Kidney (tissue), 14 donors: ENCODE measurements around the gene FAR2. TPM values are rescaled to one million over a fixed set of nuclear protein-coding genes. Genes with fewer than 3 reads are reported as not detected.

Experiments
- DNase-seq, 5 donors: peaks; one replicate each; pipeline ENCODE4 v3.0.0-alpha.2; 2013 to 2020
- FAIRE-seq: peaks from 2 replicates; lab custom pipeline; 2012; peaks lifted over from hg19 to GRCh38; lab: Jason Lieb, UNC
- H3K27ac ChIP-seq, 2 donors: one replicate each; pipeline ENCODE4 v1.7.0; 2013; ENCODE audit warnings: low read depth in 2 of 2, low read length in 2 of 2, inconsistent platforms in 1 of 2
- H3K27me3 ChIP-seq: one replicate; pipeline ENCODE4 v1.7.1; 2013; ENCODE audit warnings: low read length, inconsistent platforms; ENCODE audit not compliant: control insufficient read depth, insufficient read depth
- H3K36me3 ChIP-seq, 3 donors: one replicate each; pipeline versions ENCODE4 v1.7.0 to v1.7.1; 2013; ENCODE audit warnings: low read length in 3 of 3, control low read depth in 1 of 3, inconsistent platforms in 1 of 3; ENCODE audit not compliant: insufficient read depth in 3 of 3, control insufficient read depth in 2 of 3
- H3K4me1 ChIP-seq, 3 donors: one replicate each; pipeline versions ENCODE4 v1.7.0 to v1.7.1; 2013; ENCODE audit warnings: low read length in 3 of 3, inconsistent platforms in 1 of 3, low read depth in 1 of 3; ENCODE audit not compliant: control insufficient read depth in 2 of 3, insufficient read depth in 2 of 3
- H3K4me3 ChIP-seq, 3 donors: one replicate each; pipeline versions ENCODE4 v1.7.0 to v1.8.1; 2013; ENCODE audit warnings: low read length in 3 of 3, control low read depth in 1 of 3, inconsistent platforms in 1 of 3
- H3K9ac ChIP-seq, 3 donors: one replicate each; pipeline versions ENCODE4 v1.7.0 to v1.7.1; 2013; ENCODE audit warnings: low read length in 3 of 3, control low read depth in 1 of 3, inconsistent platforms in 1 of 3
- H3K9me3 ChIP-seq, 3 donors: one replicate each; pipeline versions ENCODE4 v1.7.0 to v1.7.1; 2013; ENCODE audit warnings: low read length in 3 of 3, control low read depth in 1 of 3, inconsistent platforms in 1 of 3; ENCODE audit not compliant: control insufficient read depth in 2 of 3, insufficient read depth in 1 of 3
- CTCF ChIP-seq: IDR thresholded peaks from 3 replicates; pipeline ENCODE4 v1.5.1; 2012; ENCODE audit warnings: mild to moderate bottlenecking, moderate library complexity, borderline replicate concordance; ENCODE audit not compliant: insufficient read depth; ENCODE audit errors: extremely low read depth
- intact Hi-C: fragments of 100-400 bp; cut with DNase I; formaldehyde crosslinking; loops from one replicate; pipeline ENCODE4 v1.11.1; 2022
- polyA plus RNA-seq: library from polyadenylated mRNA; stranded (reverse); fragments of 350-450 nt; fragmentation: Illumina TruSeq; extraction: RNeasy Lipid Tissue Mini Kit (QIAGEN cat#74804); gene quantifications from one replicate; pipeline ENCODE4 v1.2.3, GENCODE V29; 2014; ENCODE audit warnings: low read depth, low replicate concordance; ENCODE audit not compliant: insufficient read depth
- total RNA-seq: library from RNA; stranded (reverse); fragmentation: NEBNext Ultra II Directional; extraction: Animal tissue kit (Norgen Biotek cat#: 25700); gene quantifications from one replicate; pipeline ENCODE4 v1.2.1, GENCODE V29; 2021
- donor health status: control.
- donor health status: control.
- donor health status: control.
- donor health status: control.
- donor health status: control.
- donor health status: DM: yes; HTN: yes; CAD: no.
- donor health status: Normal renal cell carcinoma (clear cell type).

FAR2 gene
- total and polyA plus RNA-seq, 2 donors from 2014 or later: 3.1 to 11.5 TPM

- H3K4me3 ChIP-seq: no peak overlapping the region
- DNase-seq (no peak), FAIRE-seq (no peak)
- H3K4me1 ChIP-seq: no peaks in the 10 kb centered on the region
- TF ChIP-seq CTCF: no peak
- no peak overlapping the region for H3K9ac ChIP-seq
- no peaks in the 10 kb centered on the region for H3K36me3 ChIP-seq
- no peak overlapping the region for H3K27ac ChIP-seq
- intact Hi-C loops: no loop called here
- H3K9me3 ChIP-seq: no peaks in the 10 kb centered on the region
- no peaks in the 10 kb centered on the region for H3K27me3 ChIP-seq
Measured at GRCh38 chr12:29104516-29104915, 44.6 kb upstream of the FAR2 start.

GRCh38 chr12:29110506-29111442, 38.3 kb upstream of the FAR2 start:
- Histone ChIP-seq H3K9ac (no peak overlapping the region), H3K27me3 (no peaks in the 10 kb centered on the region), H3K4me3 (no peak overlapping the region), H3K9me3 (peaks cover 0 to 6% (median 5%) of the 10 kb centered on the region in 3 donors), H3K4me1 (no peaks in the 10 kb centered on the region), H3K27ac (no peak overlapping the region), H3K36me3 (no peaks in the 10 kb centered on the region)
- no peak for DNase-seq
- intact Hi-C loops: no loop called here
- FAIRE-seq: no peak
- no peak for TF ChIP-seq CTCF

- Histone ChIP-seq H3K36me3 (no peaks in the 10 kb centered on the region), H3K9me3 (peaks cover 0 to 6% (median 5%) of the 10 kb centered on the region in 3 donors), H3K27ac (no peak overlapping the region), H3K9ac (no peak overlapping the region), H3K4me3 (no peak overlapping the region), H3K4me1 (no peaks in the 10 kb centered on the region), H3K27me3 (no peaks in the 10 kb centered on the region)
- no peak for TF ChIP-seq CTCF
- intact Hi-C loops: no loop called here
- DNase-seq: no peak
- no peak for FAIRE-seq
Measured at GRCh38 chr12:29113101-29113500, 36.0 kb upstream of the FAR2 start.
